GM08714 (cell line): Measurements from ENCODE around the gene CPNE7.
"Not testable (repeated sequence)": the region's sequence is repeated elsewhere in the genome, so short reads cannot be mapped to it uniquely, and the experiment has no call there.

Source experiments
- H3K4me3 ChIP-seq: fragments of 200-500 bp; sonication (Bioruptor generic); 2 replicates; pipeline ENCODE4 v1.5.1; 2014; ENCODE audit warnings: mild to moderate bottlenecking, low read length, inconsistent platforms
- ZNF274 ChIP-seq: IDR thresholded peaks from 2 replicates; pipeline ENCODE4 v1.6.1; 2012; ENCODE audit warnings: mild to moderate bottlenecking, low read depth, low read length

CPNE7 gene

GRCh38 chr16:89620406-89620841 lies 44.9 kb downstream of the CPNE7 start:
- TF ChIP-seq ZNF274: no peak
- no peak overlapping the region for H3K4me3 ChIP-seq

DNA sequence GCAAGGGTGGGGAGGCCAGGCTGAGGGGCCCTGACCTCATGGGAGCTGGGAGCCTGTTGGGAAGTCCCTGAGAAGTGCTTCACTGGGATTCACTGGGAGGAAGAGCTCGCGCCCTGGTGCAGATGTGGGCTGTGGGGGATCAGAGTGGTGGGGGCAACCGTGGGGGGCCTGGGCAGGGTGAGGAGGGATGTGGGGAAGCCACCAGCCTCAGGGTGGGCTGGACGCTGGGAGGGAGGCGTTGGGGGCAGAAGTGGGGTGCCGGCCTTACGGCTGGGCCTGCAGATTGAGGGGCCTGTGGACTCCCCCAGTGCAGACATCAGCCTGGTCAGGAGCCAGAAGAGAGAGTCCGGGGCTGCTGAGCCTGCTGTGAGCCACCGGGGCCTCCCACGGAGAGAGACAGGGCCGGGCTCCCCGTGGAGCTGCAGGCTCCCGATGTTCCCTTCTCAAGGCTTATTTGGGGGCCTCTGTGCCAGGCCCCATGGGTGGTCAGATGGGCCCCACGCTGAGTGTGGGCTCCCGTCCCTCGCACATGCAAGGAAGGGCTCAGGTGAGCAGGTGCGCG lies 45.7 kb downstream of the CPNE7 start:
- H3K4me3 ChIP-seq: no peak overlapping the region
- TF ChIP-seq ZNF274: no peak

GRCh38 chr16:89621698-89622409 lies 46.3 kb downstream of the CPNE7 start:
- TF ChIP-seq ZNF274: no peak
- no peak overlapping the region for H3K4me3 ChIP-seq

DNA sequence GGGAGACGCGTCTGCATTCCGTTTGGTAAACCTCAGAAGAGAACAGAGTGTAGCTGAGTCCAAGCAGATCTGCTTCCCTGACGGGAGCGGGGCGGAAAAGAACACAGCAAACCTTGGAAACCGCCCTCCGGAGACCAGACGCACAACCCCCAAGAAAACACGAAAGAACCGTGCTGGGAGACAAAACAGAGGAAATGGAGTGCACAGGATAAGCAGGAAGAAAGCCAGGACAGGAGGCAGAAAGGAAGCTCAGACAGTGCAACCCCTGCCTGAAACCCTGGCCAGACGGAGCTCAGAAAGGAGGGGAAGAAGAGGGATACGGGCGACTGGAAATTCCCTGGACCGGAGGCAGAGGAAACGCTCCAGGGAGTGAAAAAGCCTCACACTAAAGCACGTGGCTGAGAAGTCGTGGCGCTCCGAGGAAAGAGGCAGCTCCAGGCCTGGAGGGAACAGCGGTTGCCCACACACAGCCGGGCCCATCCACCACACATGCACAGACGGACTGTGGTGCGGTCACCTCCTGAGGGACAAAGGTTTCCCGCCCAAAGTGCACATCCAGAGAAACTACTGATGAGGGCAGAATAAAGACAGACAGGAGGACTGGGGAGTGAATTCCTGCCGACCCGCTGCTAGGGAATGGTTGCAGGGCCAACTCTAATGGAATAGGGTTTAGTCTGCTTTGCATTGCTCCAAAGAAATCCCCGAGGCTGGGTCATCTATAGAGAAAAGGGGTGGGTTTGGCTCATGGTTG lies 48.1 kb downstream of the CPNE7 start:
- no peak overlapping the region for H3K4me3 ChIP-seq
- TF ChIP-seq ZNF274: no peak

DNA sequence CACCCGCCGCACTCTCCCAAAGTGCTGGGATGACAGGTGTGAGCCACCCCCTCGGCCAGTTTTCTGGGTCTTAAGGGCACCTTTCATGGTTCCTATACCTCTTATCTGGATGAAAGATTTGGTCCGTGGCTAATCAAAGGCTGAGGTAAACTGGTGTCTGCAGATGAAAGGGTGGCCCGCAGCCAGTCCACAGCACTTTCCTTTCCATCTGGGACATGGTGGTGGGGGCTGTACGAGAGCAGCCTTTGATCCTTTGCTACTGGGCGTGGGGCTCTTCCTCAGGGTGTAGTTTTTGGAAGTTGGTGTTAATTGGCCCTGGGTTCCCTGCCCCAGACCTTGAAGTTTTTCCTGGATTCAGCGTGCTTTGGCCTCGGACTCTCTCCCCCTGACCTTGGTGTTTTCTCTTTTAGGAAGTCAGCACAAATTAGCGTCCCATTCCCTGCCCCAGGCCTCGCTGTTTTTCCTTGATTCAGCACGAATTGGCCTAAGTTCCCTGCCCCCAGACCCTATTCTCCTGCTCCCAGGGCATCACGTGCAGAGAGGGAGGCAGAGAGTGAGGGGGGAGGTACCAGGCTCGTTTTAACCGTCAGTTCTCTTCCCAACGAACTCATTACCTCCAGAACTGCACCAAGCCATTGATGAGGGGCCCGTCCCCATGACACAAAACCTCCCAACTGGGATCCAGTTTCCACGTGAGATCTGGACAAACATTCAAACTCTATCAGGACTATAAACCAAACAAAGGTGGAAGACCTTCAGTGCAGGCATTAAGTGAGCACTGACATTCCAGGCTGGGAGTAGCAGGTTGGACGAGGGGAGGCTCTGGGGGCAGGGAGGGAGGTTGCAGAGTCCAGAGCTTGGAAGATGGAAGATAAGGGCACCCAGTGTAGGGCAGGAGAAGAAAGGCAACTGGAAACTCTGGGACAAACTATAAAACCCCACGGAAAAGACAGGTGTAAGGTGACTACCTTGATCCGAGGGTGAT lies 49.5 kb downstream of the CPNE7 start:
- H3K4me3 ChIP-seq: no peak overlapping the region
- no peak for TF ChIP-seq ZNF274

DNA sequence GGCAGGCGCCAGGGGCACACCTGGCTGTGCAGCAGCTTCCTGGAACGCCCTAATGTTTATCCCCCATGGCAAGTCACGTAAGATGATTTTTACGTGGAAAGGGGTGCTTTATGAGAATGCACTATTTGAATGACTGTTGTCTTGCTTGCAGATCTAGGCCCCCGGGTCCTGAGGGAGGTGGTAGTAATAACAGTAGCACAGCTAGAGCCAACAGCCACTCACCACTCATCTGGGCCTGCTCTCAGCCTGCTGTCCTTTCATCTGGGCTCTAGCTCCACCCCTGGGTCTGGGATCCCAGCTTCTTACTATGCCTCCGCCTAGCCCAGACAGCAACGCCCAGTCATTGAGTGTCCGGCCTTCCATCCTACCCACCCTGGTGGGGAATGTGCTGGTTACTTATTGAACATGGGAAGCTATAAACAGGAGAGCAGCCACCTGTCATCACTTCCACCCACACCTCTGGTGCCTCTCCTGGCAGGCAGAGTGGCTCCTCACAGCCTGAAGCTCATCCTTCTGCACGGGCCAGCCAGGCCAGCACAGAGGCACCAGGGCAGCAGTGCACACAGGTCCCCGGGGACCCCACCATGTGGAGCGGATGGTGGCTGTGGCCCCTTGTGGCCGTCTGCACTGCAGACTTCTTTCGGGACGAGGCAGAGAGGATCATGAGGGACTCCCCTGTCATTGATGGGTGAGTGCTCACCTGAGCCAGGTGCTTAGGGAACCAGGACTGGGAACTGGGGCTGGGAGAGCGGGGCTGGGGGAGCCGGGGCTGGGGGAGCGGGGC lies 54.5 kb downstream of the CPNE7 start:
- no peak for TF ChIP-seq ZNF274
- no peak overlapping the region for H3K4me3 ChIP-seq

GRCh38 chr16:89633064-89633631 lies 57.6 kb downstream of the CPNE7 start:
- TF ChIP-seq ZNF274: no peak
- H3K4me3 ChIP-seq: no peak overlapping the region

DNA sequence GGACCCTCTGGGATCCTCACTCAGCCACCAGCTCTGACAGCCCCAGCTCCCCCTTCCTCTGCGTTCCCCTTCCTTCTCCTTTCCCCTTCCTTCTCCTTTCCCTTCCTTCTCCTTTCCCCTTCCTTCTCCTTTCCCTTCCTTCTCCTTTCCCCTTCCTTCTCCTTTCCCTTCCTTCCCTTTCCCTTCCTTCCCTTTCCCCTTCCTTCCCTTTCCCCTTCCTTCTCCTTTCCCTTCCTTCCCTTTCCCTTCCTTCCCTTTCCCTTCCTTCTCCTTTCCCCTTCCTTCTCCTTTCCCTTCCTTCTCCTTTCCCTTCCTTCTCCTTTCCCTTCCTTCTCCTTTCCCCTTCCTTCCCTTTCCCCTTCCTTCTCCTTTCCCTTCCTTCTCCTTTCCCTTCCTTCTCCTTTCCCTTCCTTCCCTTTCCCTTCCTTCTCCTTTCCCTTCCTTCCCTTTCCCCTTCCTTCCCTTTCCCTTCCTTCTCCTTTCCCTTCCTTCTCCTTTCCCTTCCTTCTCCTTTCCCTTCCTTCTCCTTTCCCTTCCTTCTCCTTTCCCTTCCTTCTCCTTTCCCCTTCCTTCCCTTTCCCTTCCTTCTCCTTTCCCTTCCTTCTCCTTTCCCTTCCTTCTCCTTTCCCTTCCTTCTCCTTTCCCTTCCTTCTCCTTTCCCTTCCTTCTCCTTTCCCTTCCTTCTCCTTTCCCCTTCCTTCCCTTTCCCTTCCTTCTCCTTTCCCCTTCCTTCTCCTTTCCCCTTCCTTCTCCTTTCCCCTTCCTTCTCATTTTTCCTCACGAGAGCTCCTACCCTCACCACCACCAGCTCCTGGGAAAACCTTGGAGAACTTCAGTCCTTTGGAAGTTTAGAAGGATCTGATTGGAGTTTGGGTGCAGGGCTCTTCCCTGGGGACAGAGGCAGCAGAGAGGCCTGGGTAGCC lies 59.2 kb downstream of the CPNE7 start:
- not testable (repeated sequence) for H3K4me3 ChIP-seq

- no peak overlapping the region for H3K4me3 ChIP-seq
- no peak for TF ChIP-seq ZNF274
These were observed 61.1 kb downstream of the CPNE7 start for GRCh38 chr16:89636663-89637062.

GRCh38 chr16:89637379-89637778 lies 61.8 kb downstream of the CPNE7 start:
- TF ChIP-seq ZNF274: no peak
- H3K4me3 ChIP-seq: no peak overlapping the region

DNA sequence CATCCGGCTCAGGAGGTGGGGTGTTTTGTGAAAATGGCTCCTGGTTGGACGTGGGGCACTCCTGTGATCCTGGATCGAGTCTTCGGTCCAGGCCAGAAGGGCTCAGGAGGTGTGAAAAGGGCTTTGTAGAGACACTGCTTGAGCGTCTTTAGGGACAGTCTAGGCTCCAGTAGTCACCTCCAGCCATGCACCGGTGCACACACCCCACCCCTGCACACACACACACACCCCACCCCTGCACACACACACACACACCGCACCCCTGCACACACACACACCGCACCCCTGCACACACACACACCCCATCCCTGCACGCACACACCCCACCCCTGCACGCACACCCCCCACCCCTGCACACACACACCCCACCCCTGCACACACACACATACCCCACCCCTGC lies 62.9 kb downstream of the CPNE7 start:
- H3K4me3 ChIP-seq: no peak overlapping the region
- TF ChIP-seq ZNF274: no peak

GRCh38 chr16:89639385-89639784 lies 63.8 kb downstream of the CPNE7 start:
- TF ChIP-seq ZNF274: no peak
- no peak overlapping the region for H3K4me3 ChIP-seq
